ENCODE results near the gene CRYBG3.

The CRYBG3 gene

GRCh38 chr3:97932387-97932801, 110.6 kb downstream of the CRYBG3 start:
- H3K4me3 ChIP-seq (ENCODE audit: low read length) = no peak overlapping the region
- no peak for TF ChIP-seq ZNF274 (IDR thresholded peaks at IDR 0.05; ENCODE audit: low read depth, low read length)

GRCh38 chr3:97934980-97935695, 113.3 kb downstream of the CRYBG3 start:
- no peak for TF ChIP-seq ZNF274 (IDR thresholded peaks at IDR 0.05; ENCODE audit: low read depth, low read length)
- H3K4me3 ChIP-seq (ENCODE audit: low read length) = no peak overlapping the region

- TF ChIP-seq ZNF274 (IDR thresholded peaks at IDR 0.05; ENCODE audit: low read depth, low read length) = no peak
- no peak overlapping the region for H3K4me3 ChIP-seq (ENCODE audit: low read length)
These were observed 114.0 kb downstream of the CRYBG3 start for GRCh38 chr3:97935842-97936241.

- no peak for TF ChIP-seq ZNF274 (IDR thresholded peaks at IDR 0.05; ENCODE audit: low read depth, low read length)
- H3K4me3 ChIP-seq (ENCODE audit: low read length) = no peak overlapping the region
These were observed 115.4 kb downstream of the CRYBG3 start for GRCh38 chr3:97937205-97937604.

GRCh38 chr3:97938444-97938843, 116.6 kb downstream of the CRYBG3 start:
- no peak overlapping the region for H3K4me3 ChIP-seq (ENCODE audit: low read length)
- no peak for TF ChIP-seq ZNF274 (IDR thresholded peaks at IDR 0.05; ENCODE audit: low read depth, low read length)

GRCh38 chr3:97939401-97939800, 117.6 kb downstream of the CRYBG3 start:
- H3K4me3 ChIP-seq (ENCODE audit: low read length) = no peak overlapping the region
- no peak for TF ChIP-seq ZNF274 (IDR thresholded peaks at IDR 0.05; ENCODE audit: low read depth, low read length)

- no peak overlapping the region for H3K4me3 ChIP-seq (ENCODE audit: low read length)
- no peak for TF ChIP-seq ZNF274 (IDR thresholded peaks at IDR 0.05; ENCODE audit: low read depth, low read length)
These were observed 118.2 kb downstream of the CRYBG3 start for GRCh38 chr3:97940034-97940433.

- no peak overlapping the region for H3K4me3 ChIP-seq (ENCODE audit: low read length)
- no peak for TF ChIP-seq ZNF274 (IDR thresholded peaks at IDR 0.05; ENCODE audit: low read depth, low read length)
These were observed 121.2 kb downstream of the CRYBG3 start for GRCh38 chr3:97942801-97943546.

- no peak for TF ChIP-seq ZNF274 (IDR thresholded peaks at IDR 0.05; ENCODE audit: low read depth, low read length)
- H3K4me3 ChIP-seq (ENCODE audit: low read length) = no peak overlapping the region
These were observed 126.7 kb downstream of the CRYBG3 start for GRCh38 chr3:97948351-97949109.

- no peak for TF ChIP-seq ZNF274 (IDR thresholded peaks at IDR 0.05; ENCODE audit: low read depth, low read length)
- no peak overlapping the region for H3K4me3 ChIP-seq (ENCODE audit: low read length)
These were observed 127.3 kb downstream of the CRYBG3 start for GRCh38 chr3:97949110-97949485.

- TF ChIP-seq ZNF274 (IDR thresholded peaks at IDR 0.05; ENCODE audit: low read depth, low read length) = no peak
- H3K4me3 ChIP-seq (ENCODE audit: low read length) = no peak overlapping the region
These were observed 127.9 kb downstream of the CRYBG3 start for GRCh38 chr3:97949743-97950142.

- H3K4me3 ChIP-seq (ENCODE audit: low read length) = no peak overlapping the region
- TF ChIP-seq ZNF274 (IDR thresholded peaks at IDR 0.05; ENCODE audit: low read depth, low read length) = no peak
These were observed 128.5 kb downstream of the CRYBG3 start for GRCh38 chr3:97950360-97950759.

GRCh38 chr3:97952280-97952679, 130.5 kb downstream of the CRYBG3 start:
- TF ChIP-seq ZNF274 (IDR thresholded peaks at IDR 0.05; ENCODE audit: low read depth, low read length) = no peak
- no peak overlapping the region for H3K4me3 ChIP-seq (ENCODE audit: low read length)

GRCh38 chr3:97952872-97953271, 131.1 kb downstream of the CRYBG3 start:
- TF ChIP-seq ZNF274 (IDR thresholded peaks at IDR 0.05; ENCODE audit: low read depth, low read length) = no peak
- H3K4me3 ChIP-seq (ENCODE audit: low read length) = no peak overlapping the region
